Left ventricle myocardium inferior (tissue), 1 donor: ENCODE data around the gene PITHD1. TPM values are rescaled to one million over a fixed set of nuclear protein-coding genes. Genes with fewer than 3 reads are reported as not detected.

Experiments used
- DNase-seq: peaks from one replicate; pipeline ENCODE4 v3.0.0-alpha.2; 2020
- H3K27ac ChIP-seq: fragments of 200-600 bp; replicated peaks from 2 replicates; pipeline ENCODE4 v1.8.0; 2021
- H3K27me3 ChIP-seq: fragments of 200-600 bp; 2 replicates; pipeline ENCODE4 v1.8.0; 2021; ENCODE audit warnings: low read depth
- H3K36me3 ChIP-seq: fragments of 200-600 bp; 2 replicates; pipeline ENCODE4 v1.8.0; 2021
- H3K4me1 ChIP-seq: fragments of 200-600 bp; 2 replicates; pipeline ENCODE4 v1.8.0; 2021
- H3K4me3 ChIP-seq: fragments of 200-600 bp; 2 replicates; pipeline ENCODE4 v1.8.0; 2021; ENCODE audit warnings: mild to moderate bottlenecking, moderate library complexity
- H3K9me3 ChIP-seq: fragments of 200-600 bp; replicated peaks from 2 replicates; pipeline ENCODE4 v1.8.0; 2021
- CTCF ChIP-seq: fragments of 200-600 bp; IDR thresholded peaks from 2 replicates; pipeline ENCODE4 v1.8.0; 2021; ENCODE audit warnings: antibody characterized with exemption, mild to moderate bottlenecking, borderline replicate concordance
- intact Hi-C: fragments of 100-400 bp; cut with micrococcal nuclease; formaldehyde crosslinking; loops from one replicate; pipeline ENCODE4 v1.11.0; 2022
- total RNA-seq: library from RNA; stranded (reverse); fragmentation: NEBNext Ultra II Directional; extraction: Animal tissue kit (Norgen Biotek cat#: 25700); gene quantifications from one replicate; pipeline ENCODE4 v1.2.1, GENCODE V29; 2021
- donor health status: DM: no; HTN: yes; CAD: no; lungs with severe emphysema.

PITHD1 gene
- total RNA-seq, 1 donor from 2014 or later: 40.3 TPM

DNA sequence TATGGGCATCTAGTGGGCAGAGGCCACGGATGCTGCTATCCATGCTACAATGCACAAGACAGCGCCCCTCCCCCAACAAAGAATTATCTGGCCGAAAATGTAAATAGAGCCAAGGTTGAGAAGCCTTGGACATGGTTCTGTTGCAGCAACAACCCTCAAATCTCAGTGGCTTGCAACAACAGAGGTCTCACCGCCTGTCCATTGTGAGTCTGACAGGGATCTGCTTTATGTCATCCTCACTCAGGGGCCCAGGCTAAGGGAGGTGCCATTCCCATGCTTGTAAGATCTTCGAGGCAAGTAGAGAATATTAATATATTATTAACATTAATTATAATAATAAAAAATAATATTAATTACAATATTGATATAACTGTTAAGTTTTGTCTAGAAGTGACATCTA, 9.5 kb upstream of the PITHD1 start:
- intact Hi-C loops: no loop called here
- H3K27me3 ChIP-seq: no peaks in the 10 kb centered on the region
- H3K36me3 ChIP-seq: peaks cover 23% of the 10 kb centered on the region
- DNase-seq: no peak
- no peak for TF ChIP-seq CTCF
- peak overlapping the region; percentile 38 for H3K27ac ChIP-seq
- H3K4me1 ChIP-seq: peaks cover 45% of the 10 kb centered on the region
- H3K4me3 ChIP-seq: no peak overlapping the region
- no peaks in the 10 kb centered on the region for H3K9me3 ChIP-seq

GRCh38 chr1:23772049-23772853, 6.0 kb upstream of the PITHD1 start:
- peak; percentile 97 for TF ChIP-seq CTCF
- Histone ChIP-seq H3K4me3 (no peak overlapping the region), H3K9me3 (no peaks in the 10 kb centered on the region), H3K36me3 (peaks cover 17% of the 10 kb centered on the region), H3K27me3 (no peaks in the 10 kb centered on the region), H3K4me1 (peaks cover 72% of the 10 kb centered on the region), H3K27ac (no peak overlapping the region)
- intact Hi-C loops: no loop called here
- DNase-seq: peak; percentile 87

DNA sequence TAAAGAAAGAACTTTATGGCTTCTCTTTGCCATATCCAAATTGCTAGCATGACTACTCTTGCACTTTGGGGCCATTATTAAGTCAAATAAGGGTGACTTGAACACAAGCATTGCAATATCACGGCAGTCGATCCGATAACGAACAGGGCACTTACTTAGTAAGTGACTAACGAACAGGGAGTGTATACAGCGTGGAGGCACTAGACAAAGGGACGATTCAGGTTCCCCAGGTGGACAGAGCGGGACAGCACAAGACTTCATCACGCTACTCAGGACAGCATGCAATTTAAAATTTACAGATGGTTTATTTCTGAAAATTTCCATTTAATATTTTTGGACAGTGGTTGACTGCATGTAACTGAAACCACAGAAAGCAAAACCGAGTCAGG, 5.4 kb upstream of the PITHD1 start:
- no peak for DNase-seq
- Histone ChIP-seq H3K36me3 (peaks cover 17% of the 10 kb centered on the region), H3K4me3 (no peak overlapping the region), H3K27ac (no peak overlapping the region), H3K4me1 (peaks cover 76% of the 10 kb centered on the region), H3K27me3 (no peaks in the 10 kb centered on the region), H3K9me3 (no peaks in the 10 kb centered on the region)
- no peak for TF ChIP-seq CTCF
- intact Hi-C loops: no loop called here

DNA sequence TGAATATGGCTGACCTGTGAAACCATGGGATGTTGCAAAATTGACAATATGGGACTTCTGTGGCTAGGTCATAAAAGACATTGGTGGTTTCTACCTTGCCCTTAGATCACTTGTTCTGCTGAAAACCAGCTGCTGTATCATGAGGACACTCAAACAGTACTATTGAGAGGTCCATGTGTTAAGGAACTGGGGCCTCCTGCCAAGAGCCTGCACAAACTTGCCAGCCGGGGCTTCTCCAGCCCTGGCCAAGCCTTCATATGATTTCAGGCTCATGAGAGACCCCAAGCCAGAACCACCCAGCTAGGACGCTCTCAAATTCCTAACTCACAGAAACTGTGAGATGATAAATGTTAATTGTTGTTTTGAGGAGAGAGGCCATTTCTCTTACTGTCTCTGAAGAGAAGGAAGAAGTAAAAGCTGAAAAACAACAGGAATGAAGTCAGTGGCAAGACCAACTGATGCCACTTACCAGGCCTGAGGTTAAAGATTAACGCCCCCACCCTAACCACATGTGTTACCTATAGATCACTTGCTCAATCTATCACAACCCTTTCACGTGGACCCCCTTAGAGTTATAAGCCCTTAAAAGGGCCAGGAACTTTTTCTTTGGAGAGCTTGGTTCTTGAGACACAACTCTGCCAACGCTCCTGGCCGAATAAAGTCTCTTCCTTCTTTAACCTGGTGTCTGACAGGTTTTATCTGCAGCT, 3.9 kb upstream of the PITHD1 start:
- H3K36me3 ChIP-seq: peaks cover 17% of the 10 kb centered on the region
- peaks cover 75% of the 10 kb centered on the region for H3K4me1 ChIP-seq
- no peak for TF ChIP-seq CTCF
- DNase-seq: no peak
- no peaks in the 10 kb centered on the region for H3K27me3 ChIP-seq
- H3K4me3 ChIP-seq: no peak overlapping the region
- H3K9me3 ChIP-seq: no peaks in the 10 kb centered on the region
- intact Hi-C loops: no loop called here
- peak overlapping the region; percentile 31 for H3K27ac ChIP-seq

- peaks cover 22% of the 10 kb centered on the region for H3K36me3 ChIP-seq
- no peak for DNase-seq
- H3K27ac ChIP-seq: no peak overlapping the region
- H3K9me3 ChIP-seq: no peaks in the 10 kb centered on the region
- H3K27me3 ChIP-seq: no peaks in the 10 kb centered on the region
- intact Hi-C loops: no loop called here
- no peak for TF ChIP-seq CTCF
- peaks cover 83% of the 10 kb centered on the region for H3K4me1 ChIP-seq
- no peak overlapping the region for H3K4me3 ChIP-seq
These were observed 2.0 kb upstream of the PITHD1 start for GRCh38 chr1:23776217-23776616.
